Endodermal cell (in vitro differentiated cells): ENCODE results near the gene SARNP. TPM values are rescaled to one million over a fixed set of nuclear protein-coding genes. Genes with fewer than 3 reads are reported as not detected.

ENCODE experiments used
- DNase-seq: peaks from one replicate; pipeline ENCODE4 v3.0.0-alpha.2; 2017
- H3K27ac ChIP-seq: 2 replicates; pipeline ENCODE4 v1.5.1; 2013; ENCODE audit warnings: mild to moderate bottlenecking, low read depth, low read length, moderate library complexity
- H3K27me3 ChIP-seq: 2 replicates; pipeline ENCODE4 v1.6.1; 2013; ENCODE audit warnings: mild to moderate bottlenecking, low read length, moderate library complexity; ENCODE audit not compliant: insufficient read depth, control insufficient read depth, poor library complexity, severe bottlenecking
- H3K36me3 ChIP-seq: 2 replicates; pipeline ENCODE4 v1.7.0; 2013; ENCODE audit warnings: mild to moderate bottlenecking, low read length, moderate library complexity; ENCODE audit not compliant: control insufficient read depth, insufficient read depth
- H3K4me1 ChIP-seq: one replicate; pipeline ENCODE4 v1.7.0; 2013; ENCODE audit warnings: low read length; ENCODE audit not compliant: control insufficient read depth, insufficient read depth
- H3K4me3 ChIP-seq: 2 replicates; pipeline ENCODE4 v1.5.1; 2013; ENCODE audit warnings: mild to moderate bottlenecking, low read length, moderate library complexity
- H3K9ac ChIP-seq: 2 replicates; pipeline ENCODE4 v1.6.1; 2013; ENCODE audit warnings: mild to moderate bottlenecking, low read length, moderate library complexity; ENCODE audit not compliant: poor library complexity, severe bottlenecking; ENCODE audit errors: extremely low read depth
- H3K9me3 ChIP-seq: 2 replicates; pipeline ENCODE4 v1.6.1; 2013; ENCODE audit warnings: mild to moderate bottlenecking, low read length, moderate library complexity; ENCODE audit not compliant: control insufficient read depth
- H3K27ac Mint-ChIP-seq: 2 replicates; pipeline ENCODE4 v1.8.0; 2020; ENCODE audit warnings: mixed read lengths
- H3K27me3 Mint-ChIP-seq: 2 replicates; pipeline ENCODE4 v1.8.0; 2021; ENCODE audit warnings: mild to moderate bottlenecking, mixed read lengths; ENCODE audit not compliant: insufficient read depth
- H3K36me3 Mint-ChIP-seq: 2 replicates; pipeline ENCODE4 v1.8.0; 2020; ENCODE audit warnings: low read depth, mixed read lengths
- H3K4me1 Mint-ChIP-seq: 2 replicates; pipeline ENCODE4 v1.8.0; 2020; ENCODE audit warnings: mixed read lengths
- H3K4me3 Mint-ChIP-seq: 2 replicates; pipeline ENCODE4 v1.8.0; 2020; ENCODE audit warnings: mild to moderate bottlenecking, moderate library complexity, mixed read lengths
- H3K9me3 Mint-ChIP-seq: 2 replicates; pipeline ENCODE4 v1.8.0; 2020; ENCODE audit warnings: mild to moderate bottlenecking, mixed read lengths
- CTCF ChIP-seq: fragments of 200-600 bp; sonication (generic); conservative IDR thresholded peaks from 2 replicates; pipeline ENCODE4 v1.5.0; 2021; ENCODE audit warnings: antibody characterized with exemption, mild to moderate bottlenecking
- WGBS, 2 experiments: methylation state at CpG; one replicate each; pipeline versions ENCODE4 v1.1.5 to v1.1.7; 2013; ENCODE audit warnings: missing lambda C conversion rate in 2 of 2, mixed read lengths in 1 of 2; ENCODE audit not compliant: insufficient coverage in 1 of 2, insufficient read length in 1 of 2; 5-methylcytosine and 5-hydroxymethylcytosine counted together
- total RNA-seq, 2 donors: library from RNA; stranded (reverse); fragmentation: NEBNext Ultra II Directional in 1 of 2; extraction: Animal tissue kit (Norgen Biotek cat#: 25700) in 1 of 2; gene quantifications; 2 replicates in 1 of 2; 3 replicates in 1 of 2; pipeline ENCODE4 v1.2.1, GENCODE V29; 2021

The SARNP gene
- total RNA-seq, 2 donors from 2014 or later: 95.7 to 119 TPM

DNA sequence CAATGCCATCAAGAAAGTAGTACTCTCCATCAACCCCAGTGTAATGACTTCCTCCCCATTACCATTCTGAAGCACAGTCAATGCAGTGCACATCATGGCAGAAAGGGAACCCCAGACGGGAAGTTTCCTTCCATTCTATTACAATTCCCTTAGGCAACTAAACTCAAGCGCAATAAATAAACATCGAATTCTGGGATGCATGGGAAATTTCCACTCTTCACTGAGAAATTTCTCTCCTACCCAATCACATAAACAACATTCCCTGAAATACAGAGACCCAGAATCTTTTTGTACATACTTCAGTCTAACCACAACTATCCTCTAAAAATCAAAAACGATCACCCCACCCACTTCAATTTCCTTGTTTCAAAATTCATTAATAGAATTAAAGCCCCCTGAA lies 20.0 kb downstream of the SARNP start:
- Histone ChIP-seq H3K27me3 (no peaks in the 10 kb centered on the region), H3K9me3 (no peaks in the 10 kb centered on the region), H3K4me3 (no peak overlapping the region), H3K9ac (no peak overlapping the region), H3K36me3 (peaks cover 97% of the 10 kb centered on the region), H3K4me1 (no peaks in the 10 kb centered on the region), H3K27ac (no peak overlapping the region)
- 89 to 98% methylated on average over 4 of the region's 4 CpGs for WGBS, 2 experiments
- H3K4me3 Mint-ChIP-seq: no peak overlapping the region
- H3K36me3 Mint-ChIP-seq: peaks cover 67% of the 10 kb centered on the region
- H3K9me3 Mint-ChIP-seq: no peaks in the 10 kb centered on the region
- no peak for TF ChIP-seq CTCF
- DNase-seq: no peak
- peaks cover 3% of the 10 kb centered on the region for H3K4me1 Mint-ChIP-seq
- no peak overlapping the region for H3K27ac Mint-ChIP-seq
- no peaks in the 10 kb centered on the region for H3K27me3 Mint-ChIP-seq

DNA sequence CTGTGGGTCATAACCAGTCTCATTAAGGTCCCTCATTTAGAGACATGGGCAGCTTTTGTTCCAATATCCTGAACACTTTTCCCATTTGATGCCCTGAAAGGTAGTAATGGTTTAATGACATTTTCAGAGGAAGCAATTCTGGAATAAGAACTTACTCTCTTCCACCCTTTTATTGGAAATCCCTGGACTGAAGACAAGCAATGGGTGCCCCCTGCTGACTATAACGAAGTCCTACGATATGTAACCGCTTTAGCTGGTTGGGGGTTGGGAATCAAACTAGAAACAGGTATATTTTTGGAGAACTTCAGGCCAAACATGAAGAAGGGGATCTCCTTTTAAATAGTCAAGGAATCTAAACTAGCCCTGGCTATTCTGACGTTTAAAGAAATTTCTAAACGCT lies 20.5 kb downstream of the SARNP start:
- peaks cover 3% of the 10 kb centered on the region for H3K4me1 Mint-ChIP-seq
- H3K4me3 ChIP-seq: no peak overlapping the region

DNA sequence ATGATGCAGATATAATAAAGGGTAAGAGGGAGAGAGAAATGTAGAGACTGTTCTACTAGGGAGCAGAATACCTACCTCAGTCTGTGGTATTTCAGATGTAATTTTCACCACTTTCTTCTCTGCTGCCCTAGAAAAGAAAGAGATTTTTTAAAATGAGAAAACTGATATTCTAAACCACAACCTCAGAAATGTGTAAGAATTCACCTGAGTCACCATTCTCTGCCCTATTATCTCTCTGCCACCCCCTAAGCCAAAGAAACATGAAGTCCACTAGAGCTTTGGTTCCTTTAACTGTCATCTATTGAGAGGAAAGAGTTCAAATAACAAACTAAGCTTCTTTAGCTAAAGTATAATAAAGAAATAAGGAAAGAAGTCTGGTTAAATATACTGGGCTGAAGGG lies 21.6 kb downstream of the SARNP start:
- Mint-ChIP-seq H3K27me3 (no peaks in the 10 kb centered on the region), H3K36me3 (peaks cover 71% of the 10 kb centered on the region), H3K9me3 (no peaks in the 10 kb centered on the region), H3K4me1 (peaks cover 3% of the 10 kb centered on the region), H3K27ac (no peak overlapping the region), H3K4me3 (no peak overlapping the region)
- Histone ChIP-seq H3K27ac (no peak overlapping the region), H3K9me3 (no peaks in the 10 kb centered on the region), H3K36me3 (peaks cover 95% of the 10 kb centered on the region), H3K4me3 (no peak overlapping the region), H3K4me1 (no peaks in the 10 kb centered on the region), H3K27me3 (no peaks in the 10 kb centered on the region), H3K9ac (no peak overlapping the region)
- TF ChIP-seq CTCF: no peak
- DNase-seq: no peak

More for the DNA sequence above, 20.5 kb downstream of the SARNP start:
- TF ChIP-seq CTCF: peak; percentile 79
- no peaks in the 10 kb centered on the region for H3K4me1 ChIP-seq
- no peak overlapping the region for H3K27ac ChIP-seq
- Mint-ChIP-seq H3K36me3 (peaks cover 69% of the 10 kb centered on the region), H3K27ac (peak overlapping the region; percentile 56), H3K4me3 (no peak overlapping the region), H3K9me3 (no peaks in the 10 kb centered on the region), H3K27me3 (no peaks in the 10 kb centered on the region)
- 73 to 85% methylated on average over 3 to 5 of the region's 5 CpGs for WGBS, 2 experiments
- H3K27me3 ChIP-seq: no peaks in the 10 kb centered on the region
- H3K9ac ChIP-seq: no peak overlapping the region
- H3K36me3 ChIP-seq: peaks cover 95% of the 10 kb centered on the region
- DNase-seq: peak; percentile 72
- H3K9me3 ChIP-seq: no peaks in the 10 kb centered on the region
